Peyer's patch (tissue), 4 donors: Measurements from ENCODE around the gene CHST4.

Experiments
- CTCF ChIP-seq, 6 experiments: fragments of 450-650 bp in 4 of 6; fragments of 200-600 bp in 2 of 6; sonication (generic) in 1 of 6; IDR thresholded peaks; one replicate each; pipeline ENCODE4 v1.5.1; 2017 to 2019; ENCODE audit warnings: antibody characterized with exemption in 6 of 6, mild to moderate bottlenecking in 3 of 6, moderate library complexity in 1 of 6
- POLR2A ChIP-seq, 2 donors: fragments of 450-650 bp; IDR thresholded peaks; one replicate each; pipeline ENCODE4 v1.5.1; 2017; ENCODE audit warnings: antibody characterized with exemption in 2 of 2, mild to moderate bottlenecking in 2 of 2, moderate library complexity in 2 of 2

- TF ChIP-seq POLR2A (IDR thresholded peaks at IDR 0.05) (no peak), CTCF (IDR thresholded peaks at IDR 0.05) (no peak)
Observed at GRCh38 chr16:71562552-71562951, 36.3 kb downstream of the CHST4 start.
